ENCODE data around the gene SLC26A4.

DNA sequence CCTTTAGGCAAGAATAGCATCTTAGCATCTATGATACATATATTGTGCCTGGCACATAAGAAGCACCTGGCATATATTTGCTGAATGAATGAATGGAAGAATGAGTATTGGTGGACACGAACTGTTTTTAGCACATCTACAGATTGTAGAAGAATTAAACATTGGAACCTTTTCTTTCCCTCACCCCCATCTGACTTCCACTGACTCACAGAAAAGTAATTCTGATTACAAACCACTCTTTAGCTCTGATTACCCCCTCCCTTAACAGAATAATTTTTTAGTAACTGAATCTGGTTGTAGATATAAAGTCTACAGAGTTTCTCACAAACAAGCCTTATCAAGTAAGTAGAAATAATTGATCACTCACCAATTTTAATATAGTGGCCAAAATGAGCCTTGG, 31.9 kb downstream of the SLC26A4 start:
- TF ChIP-seq, protein P1, sequence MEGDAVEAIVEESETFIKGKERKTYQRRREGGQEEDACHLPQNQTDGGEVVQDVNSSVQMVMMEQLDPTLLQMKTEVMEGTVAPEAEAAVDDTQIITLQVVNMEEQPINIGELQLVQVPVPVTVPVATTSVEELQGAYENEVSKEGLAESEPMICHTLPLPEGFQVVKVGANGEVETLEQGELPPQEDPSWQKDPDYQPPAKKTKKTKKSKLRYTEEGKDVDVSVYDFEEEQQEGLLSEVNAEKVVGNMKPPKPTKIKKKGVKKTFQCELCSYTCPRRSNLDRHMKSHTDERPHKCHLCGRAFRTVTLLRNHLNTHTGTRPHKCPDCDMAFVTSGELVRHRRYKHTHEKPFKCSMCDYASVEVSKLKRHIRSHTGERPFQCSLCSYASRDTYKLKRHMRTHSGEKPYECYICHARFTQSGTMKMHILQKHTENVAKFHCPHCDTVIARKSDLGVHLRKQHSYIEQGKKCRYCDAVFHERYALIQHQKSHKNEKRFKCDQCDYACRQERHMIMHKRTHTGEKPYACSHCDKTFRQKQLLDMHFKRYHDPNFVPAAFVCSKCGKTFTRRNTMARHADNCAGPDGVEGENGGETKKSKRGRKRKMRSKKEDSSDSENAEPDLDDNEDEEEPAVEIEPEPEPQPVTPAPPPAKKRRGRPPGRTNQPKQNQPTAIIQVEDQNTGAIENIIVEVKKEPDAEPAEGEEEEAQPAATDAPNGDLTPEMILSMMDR (IDR thresholded peaks at IDR 0.05; ENCODE audit: low read depth, low read length, poor library complexity, severe bottlenecking), result no peak
- no peak for TF ChIP-seq EZH2phosphoT487 (IDR thresholded peaks at IDR 0.05; ENCODE audit: borderline replicate concordance, low read length)
